ENCODE data around the gene PDYN. TPM values are rescaled to one million over a fixed set of nuclear protein-coding genes. Genes with fewer than 3 reads are reported as not detected.
A peak's percentile ranks its signal among the peaks of the same experiment; 100 is the strongest.

Gene PDYN
- total and polyA plus RNA-seq, 4 donors = not detected

GRCh38 chr20:2026004-2026403 lies 32.1 kb upstream of the PDYN start:
- no peaks in the 10 kb centered on the region for H3K36me3 ChIP-seq (ENCODE audit: control insufficient read depth in 4 of 4, insufficient read depth in 4 of 4, low read length in 4 of 4)
- peaks cover 0 to 18% (median 0%) of the 10 kb centered on the region in 4 donors for H3K9me3 ChIP-seq (ENCODE audit: control insufficient read depth in 4 of 4, insufficient read depth in 3 of 4, low read length in 3 of 4)
- DNase-seq (no peak), ATAC-seq (ENCODE audit: insufficient read depth, low FRiP score) (no peak)
- WGBS, 2 donors = 77 to 88% methylated on average over 9 of the region's 9 CpGs
- no peak overlapping the region for H3K9ac ChIP-seq (ENCODE audit: insufficient read depth in 1 of 2, low read length in 2 of 2)
- H3K4me1 ChIP-seq (ENCODE audit: control insufficient read depth in 5 of 5, insufficient read depth in 5 of 5, low read length in 5 of 5) = no peaks in the 10 kb centered on the region
- no peak overlapping the region for H3K4me3 ChIP-seq
- no peak for TF ChIP-seq CTCF (IDR thresholded peaks at IDR 0.05; ENCODE audit: control extremely low read depth, extremely low read depth)
- peaks cover 0 to 32% (median 3%) of the 10 kb centered on the region in 3 donors for H3K27me3 ChIP-seq (ENCODE audit: control insufficient read depth in 3 of 3, insufficient read depth in 3 of 3, low read length in 2 of 3)
- H3K27ac ChIP-seq (ENCODE audit: low read depth in 1 of 2, low read length in 1 of 2) = no peak overlapping the region

DNA sequence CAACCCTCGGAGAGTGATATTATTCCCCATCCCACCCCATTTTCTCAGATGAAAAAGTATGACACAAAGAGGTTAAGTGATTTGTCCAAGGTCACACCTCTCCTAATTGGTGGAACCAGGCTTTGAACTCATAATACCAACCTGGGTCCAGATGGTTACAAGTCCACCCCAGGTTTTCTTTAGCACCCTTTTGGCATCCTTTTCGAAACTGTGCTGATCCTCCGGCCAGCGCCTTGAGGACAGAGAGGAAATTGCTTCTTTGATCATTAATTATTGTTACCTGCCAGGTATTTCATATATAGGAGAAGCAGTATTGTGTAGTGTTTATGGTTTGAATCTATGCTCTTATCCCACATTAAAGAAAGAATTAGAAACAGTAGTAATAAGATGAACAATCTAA lies 29.3 kb upstream of the PDYN start:
- Histone ChIP-seq H3K9ac (ENCODE audit: insufficient read depth in 1 of 2, low read length in 2 of 2) (no peak overlapping the region), H3K4me3 (no peak overlapping the region), H3K4me1 (ENCODE audit: control insufficient read depth in 5 of 5, insufficient read depth in 5 of 5, low read length in 5 of 5) (no peaks in the 10 kb centered on the region), H3K27ac (ENCODE audit: low read depth in 1 of 2, low read length in 1 of 2) (no peak overlapping the region), H3K9me3 (ENCODE audit: control insufficient read depth in 4 of 4, insufficient read depth in 3 of 4, low read length in 3 of 4) (peaks cover 0 to 16% (median 0%) of the 10 kb centered on the region in 4 donors), H3K27me3 (ENCODE audit: control insufficient read depth in 3 of 3, insufficient read depth in 3 of 3, low read length in 2 of 3) (peaks cover 0 to 36% (median 3%) of the 10 kb centered on the region in 3 donors), H3K36me3 (ENCODE audit: control insufficient read depth in 4 of 4, insufficient read depth in 4 of 4, low read length in 4 of 4) (no peaks in the 10 kb centered on the region)
- DNase-seq = no peak
- ATAC-seq (ENCODE audit: insufficient read depth, low FRiP score) = no peak
- 27 to 40% methylated on average over 4 of the region's 4 CpGs for WGBS, 2 donors
- no peak for TF ChIP-seq CTCF (IDR thresholded peaks at IDR 0.05; ENCODE audit: control extremely low read depth, extremely low read depth)

DNA sequence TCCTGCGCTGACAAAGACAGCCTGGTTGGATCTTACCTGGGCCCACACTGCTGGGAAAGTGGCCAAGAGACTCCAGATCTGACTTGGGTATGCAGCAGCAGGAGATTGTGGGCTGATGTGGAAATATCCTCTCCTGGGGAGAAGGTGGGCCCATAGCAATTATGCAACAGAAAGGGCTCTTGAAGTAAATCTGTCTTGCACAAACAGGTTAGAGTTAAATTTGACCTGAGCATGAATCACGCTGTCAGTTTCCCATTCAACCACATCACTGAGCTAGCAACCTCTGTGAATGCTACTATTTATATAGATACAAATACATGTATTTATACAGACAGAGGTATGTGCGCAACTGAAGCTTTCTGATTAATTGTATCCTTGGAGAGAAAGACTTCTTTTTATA lies 28.3 kb upstream of the PDYN start:
- Histone ChIP-seq H3K4me1 (ENCODE audit: control insufficient read depth in 5 of 5, insufficient read depth in 5 of 5, low read length in 5 of 5) (no peaks in the 10 kb centered on the region), H3K9me3 (ENCODE audit: control insufficient read depth in 4 of 4, insufficient read depth in 3 of 4, low read length in 3 of 4) (peaks cover 0 to 14% (median 0%) of the 10 kb centered on the region in 4 donors), H3K36me3 (ENCODE audit: control insufficient read depth in 4 of 4, insufficient read depth in 4 of 4, low read length in 4 of 4) (no peaks in the 10 kb centered on the region), H3K4me3 (no peak overlapping the region), H3K27ac (ENCODE audit: low read depth in 1 of 2, low read length in 1 of 2) (no peak overlapping the region), H3K9ac (ENCODE audit: insufficient read depth in 1 of 2, low read length in 2 of 2) (no peak overlapping the region), H3K27me3 (ENCODE audit: control insufficient read depth in 3 of 3, insufficient read depth in 3 of 3, low read length in 2 of 3) (peaks cover 0 to 34% (median 3%) of the 10 kb centered on the region in 3 donors)
- no peak for TF ChIP-seq CTCF (IDR thresholded peaks at IDR 0.05; ENCODE audit: control extremely low read depth, extremely low read depth)
- DNase-seq = no peak
- no peak for ATAC-seq (ENCODE audit: insufficient read depth, low FRiP score)
- 66 to 68% methylated on average over 3 of the region's 3 CpGs for WGBS, 2 donors

DNA sequence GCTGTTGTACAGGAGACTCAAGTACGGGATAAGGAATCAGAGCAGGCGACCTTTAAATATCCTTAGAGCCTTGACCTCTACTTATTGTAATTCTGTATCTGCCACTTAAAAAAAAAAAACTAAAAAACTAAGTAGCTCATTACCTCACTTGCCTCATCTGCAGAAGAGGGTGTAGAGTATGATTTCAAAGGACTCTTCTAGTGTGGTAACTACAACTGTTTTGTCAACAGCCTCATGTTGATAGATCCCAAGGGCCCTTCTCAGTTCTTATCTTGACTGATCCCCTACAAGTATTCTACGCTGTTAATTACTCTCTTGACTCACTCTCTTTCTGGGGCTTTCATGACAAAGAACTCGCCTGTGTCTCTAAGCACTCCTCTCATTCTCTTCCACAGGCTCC lies 16.7 kb upstream of the PDYN start:
- ATAC-seq (ENCODE audit: insufficient read depth, low FRiP score) (no peak), DNase-seq (peak in 1 of 3 donors; percentile 7)
- Histone ChIP-seq H3K9ac (ENCODE audit: insufficient read depth in 1 of 2, low read length in 2 of 2) (no peak overlapping the region), H3K4me3 (no peak overlapping the region), H3K27me3 (ENCODE audit: control insufficient read depth in 3 of 3, insufficient read depth in 3 of 3, low read length in 2 of 3) (peaks cover 0 to 24% (median 3%) of the 10 kb centered on the region in 3 donors), H3K36me3 (ENCODE audit: control insufficient read depth in 4 of 4, insufficient read depth in 4 of 4, low read length in 4 of 4) (no peaks in the 10 kb centered on the region), H3K4me1 (ENCODE audit: control insufficient read depth in 5 of 5, insufficient read depth in 5 of 5, low read length in 5 of 5) (no peaks in the 10 kb centered on the region), H3K27ac (ENCODE audit: low read depth in 1 of 2, low read length in 1 of 2) (no peak overlapping the region), H3K9me3 (ENCODE audit: control insufficient read depth in 4 of 4, insufficient read depth in 3 of 4, low read length in 3 of 4) (no peaks in the 10 kb centered on the region)
- no peak for TF ChIP-seq CTCF (IDR thresholded peaks at IDR 0.05; ENCODE audit: control extremely low read depth, extremely low read depth)
- WGBS, 2 donors = 42 to 57% methylated on average over 4 of the region's 4 CpGs
